HG02884 (cell line): ENCODE data around the gene TK1.
"Not testable (repeated sequence)": the region's sequence is repeated elsewhere in the genome, so short reads cannot be mapped to it uniquely, and the experiment has no call there.

Experiments
- ATAC-seq: cut with Tn5 transposase; IDR thresholded peaks from one replicate; pipeline ENCODE4 v1.9.1; 2021; ENCODE audit warnings: mild to moderate bottlenecking, moderate library complexity; ENCODE audit not compliant: unreplicated experiment

TK1 gene

DNA sequence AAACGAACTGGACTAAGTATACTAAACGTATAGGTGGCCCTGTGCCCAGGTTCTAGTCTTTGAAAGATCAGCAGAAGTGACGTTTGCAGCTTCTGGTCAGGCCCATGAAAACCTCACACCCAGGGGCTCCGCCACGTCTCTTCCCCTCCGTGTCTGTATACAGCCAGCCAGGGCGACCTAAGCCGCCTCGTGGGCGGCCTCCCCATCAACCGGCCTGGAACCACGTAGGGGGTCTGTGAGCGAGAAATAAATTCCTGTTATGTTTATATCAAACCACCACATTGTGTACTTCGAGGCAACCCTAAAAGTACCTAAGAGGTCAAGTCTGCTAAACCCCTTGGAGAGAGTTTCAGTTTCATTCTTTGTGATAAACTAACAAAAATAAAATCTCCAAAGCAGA lies 6.8 kb downstream of the TK1 start:
- no peak for ATAC-seq

DNA sequence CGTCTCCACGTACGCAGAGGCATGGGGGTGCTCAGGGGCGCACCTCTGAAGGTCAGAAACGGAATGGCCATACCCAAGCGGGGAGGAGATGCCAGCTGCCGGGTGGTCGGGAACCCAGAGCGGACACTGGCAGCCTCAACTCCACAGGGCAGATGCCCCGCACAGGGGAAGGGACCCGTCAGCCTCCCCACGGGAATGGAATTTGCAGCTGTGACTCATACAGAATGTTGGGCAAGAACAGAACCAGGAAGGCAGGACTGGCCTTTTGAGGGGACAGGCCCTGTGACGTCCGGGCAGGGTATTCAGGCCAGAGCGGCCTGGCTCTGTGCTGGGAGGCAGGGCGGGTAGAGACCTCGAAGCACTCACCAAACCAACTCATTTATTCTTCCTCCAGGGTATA lies 7.5 kb downstream of the TK1 start:
- ATAC-seq: no peak

DNA sequence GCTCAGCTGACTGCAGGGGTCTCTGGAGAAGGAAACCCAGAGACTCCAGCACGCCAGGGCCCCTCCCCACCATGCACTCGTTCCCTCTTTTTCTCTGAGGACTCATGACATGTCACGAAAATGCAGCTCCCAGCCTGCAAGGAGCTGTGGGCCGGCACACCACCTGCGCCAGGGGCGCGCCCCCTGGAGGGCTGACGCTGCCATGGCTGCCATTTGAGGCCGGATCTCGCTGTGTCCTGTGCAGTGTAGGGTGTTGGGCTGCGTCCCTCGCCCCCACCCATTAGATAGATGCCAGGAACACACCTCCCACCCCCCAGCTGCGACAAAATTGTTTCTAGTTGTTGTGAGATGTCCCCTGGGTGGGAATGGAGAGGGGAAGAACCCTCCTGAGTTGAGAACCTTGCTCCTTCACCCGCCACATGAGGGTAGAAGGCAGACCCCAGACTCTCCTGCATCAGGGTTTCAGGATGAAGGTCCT lies 10.3 kb downstream of the TK1 start:
- no peak for ATAC-seq

DNA sequence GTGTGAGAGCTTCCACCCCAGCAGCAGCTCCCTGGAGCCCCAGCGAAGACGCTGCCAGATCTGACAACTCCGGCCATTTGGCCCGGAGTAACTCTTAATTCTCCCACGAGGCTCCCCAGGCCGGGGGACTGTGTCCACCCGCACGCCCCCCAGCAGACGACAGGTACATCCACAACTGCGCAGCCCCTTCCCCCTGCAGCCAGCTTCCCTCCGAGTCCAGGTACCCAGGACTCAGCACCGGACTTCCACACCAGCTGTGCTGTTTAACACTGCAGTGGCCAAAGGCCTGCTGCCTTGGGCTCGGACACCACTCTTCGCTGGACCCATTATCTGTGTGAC lies 11.2 kb downstream of the TK1 start:
- no peak for ATAC-seq

DNA sequence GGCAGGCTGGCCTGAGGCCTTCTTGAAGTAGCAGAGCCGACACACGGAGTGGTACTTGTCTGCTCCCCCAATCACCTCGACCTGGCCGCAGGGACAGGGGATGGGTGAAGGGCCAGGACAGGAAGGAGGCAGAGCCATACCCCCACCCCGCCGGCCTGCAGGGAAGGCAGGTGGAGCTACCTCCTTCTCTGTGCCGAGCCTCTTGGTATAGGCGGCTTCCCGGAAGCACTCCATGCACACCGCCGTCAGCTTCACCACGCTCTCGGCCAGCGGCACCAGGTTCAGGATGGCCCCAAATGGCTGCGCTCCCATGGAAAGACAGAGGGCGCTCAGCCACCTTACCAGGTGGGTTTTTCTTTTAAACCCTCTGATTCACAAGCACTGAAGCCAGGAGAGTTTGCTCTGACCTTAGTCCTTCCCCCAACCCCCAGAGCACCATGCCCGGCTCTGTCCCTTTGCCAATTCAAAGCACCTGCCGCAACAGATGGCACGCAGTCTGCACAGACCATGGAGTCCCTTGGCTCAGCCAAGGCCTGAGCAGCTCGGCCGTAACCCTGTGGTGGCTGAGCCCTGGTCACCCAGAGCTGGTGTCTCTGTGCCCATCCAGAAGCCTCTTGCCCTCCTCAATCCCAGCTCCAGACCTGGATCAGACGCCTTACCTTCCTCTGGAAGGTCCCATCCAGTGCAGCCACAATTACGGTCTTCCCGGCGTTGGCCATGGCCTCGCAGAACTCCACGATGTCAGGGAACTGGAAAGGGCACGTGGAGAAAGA lies 11.8 kb downstream of the TK1 start:
- no peak for ATAC-seq

DNA sequence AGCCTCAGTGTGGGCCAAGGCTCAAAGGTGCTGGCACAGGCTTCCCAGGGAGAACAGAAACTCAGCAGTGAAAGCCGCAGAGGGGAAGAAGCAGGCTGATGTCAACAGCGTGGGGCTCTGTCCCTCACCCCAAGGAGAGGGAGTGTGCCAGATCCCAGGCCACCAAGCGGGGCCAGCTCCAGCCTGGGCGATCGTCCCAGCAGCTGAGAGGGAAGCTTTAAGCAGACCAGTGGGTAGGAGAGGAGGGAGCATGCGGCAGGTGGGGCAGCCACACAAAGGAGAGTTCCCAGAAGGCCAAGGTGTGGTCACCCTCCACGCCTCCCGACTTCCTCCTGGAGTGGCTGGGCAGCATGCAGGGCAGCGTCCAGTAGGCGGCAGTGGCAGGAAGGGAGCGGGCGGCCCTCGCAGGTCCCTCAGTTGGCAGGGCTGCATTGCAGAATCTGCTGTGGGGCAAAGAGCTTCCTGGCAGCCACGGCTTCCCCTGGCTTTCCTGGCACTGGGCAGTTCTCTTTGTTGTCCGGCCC lies 12.4 kb downstream of the TK1 start:
- ATAC-seq: no peak

DNA sequence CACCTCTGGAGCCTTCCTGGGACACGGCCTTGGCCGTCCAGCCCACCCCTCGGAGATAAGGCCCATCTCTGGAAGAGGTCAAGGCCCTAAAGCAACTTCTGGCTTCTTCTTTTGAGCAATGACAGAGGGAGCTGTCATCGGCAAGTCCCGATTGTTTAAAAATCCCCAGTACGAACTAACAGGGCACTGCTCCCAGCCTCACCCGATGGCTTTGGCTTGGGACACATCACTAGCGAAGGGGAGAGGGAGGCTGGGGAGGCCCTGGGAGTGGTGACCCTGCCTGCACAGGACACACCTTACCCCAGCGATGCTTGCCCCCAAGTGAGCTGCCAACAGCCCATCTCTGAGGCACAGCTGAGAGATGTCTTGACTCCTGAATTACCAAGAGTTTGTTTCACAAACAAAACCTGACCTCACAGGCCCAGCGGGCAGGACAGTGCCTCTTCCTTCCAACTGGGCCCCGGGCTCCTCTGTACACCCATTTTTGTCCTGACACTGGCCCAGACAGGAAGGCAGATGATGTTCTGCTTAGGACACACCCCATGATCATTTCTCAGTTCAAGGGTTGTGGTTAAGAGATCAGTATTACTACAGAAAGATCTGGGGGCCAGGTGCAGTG lies 13.6 kb downstream of the TK1 start:
- ATAC-seq: no peak

DNA sequence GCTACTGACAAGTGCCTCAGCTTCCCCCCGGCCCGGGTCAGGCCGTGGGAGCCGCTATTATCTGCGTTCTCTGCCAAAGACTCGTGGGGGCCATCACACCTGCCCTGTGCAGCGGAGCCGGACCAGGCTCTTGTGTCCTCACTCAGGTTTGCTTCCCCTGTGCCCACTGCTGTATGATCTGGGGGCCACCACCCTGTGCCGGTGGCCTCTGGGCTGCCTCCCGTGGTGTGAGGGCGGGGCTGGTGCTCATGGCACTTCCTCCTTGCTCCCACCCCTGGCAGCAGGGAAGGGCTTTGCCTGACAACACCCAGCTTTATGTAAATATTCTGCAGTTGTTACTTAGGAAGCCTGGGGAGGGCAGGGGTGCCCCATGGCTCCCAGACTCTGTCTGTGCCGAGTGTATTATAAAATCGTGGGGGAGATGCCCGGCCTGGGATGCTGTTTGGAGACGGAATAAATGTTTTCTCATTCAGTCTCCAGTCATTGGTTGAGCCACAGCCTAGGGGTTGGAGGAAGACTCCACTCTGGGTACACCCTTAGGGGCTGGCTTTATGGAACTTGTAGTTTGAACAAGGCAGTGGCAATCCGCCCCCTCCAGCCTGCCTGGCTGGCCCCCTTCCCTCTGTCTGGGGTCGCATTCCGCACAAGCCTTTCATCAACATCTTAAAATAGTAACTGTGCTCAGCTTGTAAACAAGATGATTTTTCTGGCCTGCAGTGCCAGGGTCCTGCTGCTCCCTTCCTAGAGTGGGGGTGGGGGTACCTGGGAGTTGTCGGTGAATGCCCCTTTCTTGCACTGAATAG lies 14.4 kb downstream of the TK1 start:
- no peak for ATAC-seq

DNA sequence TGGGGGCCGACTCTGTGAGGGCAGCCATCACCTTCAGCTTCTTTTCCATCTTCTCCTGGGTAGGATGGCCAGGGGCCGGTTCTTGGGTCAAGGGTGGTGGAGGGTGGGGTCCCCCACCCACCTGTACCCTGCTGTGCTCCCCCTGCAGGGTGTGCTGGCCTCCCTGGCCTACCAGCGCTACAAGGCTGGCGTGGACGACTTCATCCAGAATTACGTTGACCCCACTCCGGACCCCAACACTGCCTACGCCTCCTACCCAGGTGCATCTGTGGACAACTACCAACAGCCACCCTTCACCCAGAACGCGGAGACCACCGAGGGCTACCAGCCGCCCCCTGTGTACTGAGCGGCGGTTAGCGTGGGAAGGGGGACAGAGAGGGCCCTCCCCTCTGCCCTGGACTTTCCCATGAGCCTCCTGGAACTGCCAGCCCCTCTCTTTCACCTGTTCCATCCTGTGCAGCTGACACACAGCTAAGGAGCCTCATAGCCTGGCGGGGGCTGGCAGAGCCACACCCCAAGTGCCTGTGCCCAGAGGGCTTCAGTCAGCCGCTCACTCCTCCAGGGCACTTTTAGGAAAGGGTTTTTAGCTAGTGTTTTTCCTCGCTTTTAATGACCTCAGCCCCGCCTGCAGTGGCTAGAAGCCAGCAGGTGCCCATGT lies 15.1 kb downstream of the TK1 start:
- ATAC-seq: not testable (repeated sequence)

DNA sequence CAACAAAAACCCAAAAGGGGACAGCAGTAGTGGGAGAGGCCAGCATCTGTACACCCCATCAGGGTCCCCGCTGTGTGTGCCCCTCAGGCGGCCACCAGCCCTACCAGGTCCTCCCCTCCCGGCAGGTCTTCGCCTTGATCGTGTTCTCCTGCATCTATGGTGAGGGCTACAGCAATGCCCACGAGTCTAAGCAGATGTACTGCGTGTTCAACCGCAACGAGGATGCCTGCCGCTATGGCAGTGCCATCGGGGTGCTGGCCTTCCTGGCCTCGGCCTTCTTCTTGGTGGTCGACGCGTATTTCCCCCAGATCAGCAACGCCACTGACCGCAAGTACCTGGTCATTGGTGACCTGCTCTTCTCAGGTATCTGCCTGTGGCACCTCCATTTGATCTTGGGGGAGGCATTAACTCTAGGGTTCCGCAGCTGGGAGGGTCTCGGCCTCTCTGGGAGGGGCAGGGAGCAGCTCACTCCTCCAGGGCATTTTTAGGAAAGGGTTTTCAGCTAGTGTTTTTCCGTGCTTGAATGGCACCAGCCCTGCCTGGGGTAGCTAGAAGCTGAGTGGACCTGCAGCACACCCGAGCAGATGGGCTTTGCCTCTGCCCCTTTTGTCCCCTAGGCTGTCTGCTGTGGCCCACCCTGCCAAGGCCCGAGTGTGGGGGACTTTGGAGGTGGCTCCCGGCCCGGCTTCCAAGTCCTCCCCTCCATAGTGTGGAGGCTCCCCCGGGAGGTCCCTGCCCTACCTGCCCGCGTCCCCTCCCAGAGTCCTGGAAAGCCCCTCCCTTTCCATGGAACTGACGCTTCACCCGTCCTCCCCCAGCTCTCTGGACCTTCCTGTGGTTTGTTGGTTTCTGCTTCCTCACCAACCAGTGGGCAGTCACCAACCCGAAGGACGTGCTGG lies 15.9 kb downstream of the TK1 start:
- no peak for ATAC-seq

DNA sequence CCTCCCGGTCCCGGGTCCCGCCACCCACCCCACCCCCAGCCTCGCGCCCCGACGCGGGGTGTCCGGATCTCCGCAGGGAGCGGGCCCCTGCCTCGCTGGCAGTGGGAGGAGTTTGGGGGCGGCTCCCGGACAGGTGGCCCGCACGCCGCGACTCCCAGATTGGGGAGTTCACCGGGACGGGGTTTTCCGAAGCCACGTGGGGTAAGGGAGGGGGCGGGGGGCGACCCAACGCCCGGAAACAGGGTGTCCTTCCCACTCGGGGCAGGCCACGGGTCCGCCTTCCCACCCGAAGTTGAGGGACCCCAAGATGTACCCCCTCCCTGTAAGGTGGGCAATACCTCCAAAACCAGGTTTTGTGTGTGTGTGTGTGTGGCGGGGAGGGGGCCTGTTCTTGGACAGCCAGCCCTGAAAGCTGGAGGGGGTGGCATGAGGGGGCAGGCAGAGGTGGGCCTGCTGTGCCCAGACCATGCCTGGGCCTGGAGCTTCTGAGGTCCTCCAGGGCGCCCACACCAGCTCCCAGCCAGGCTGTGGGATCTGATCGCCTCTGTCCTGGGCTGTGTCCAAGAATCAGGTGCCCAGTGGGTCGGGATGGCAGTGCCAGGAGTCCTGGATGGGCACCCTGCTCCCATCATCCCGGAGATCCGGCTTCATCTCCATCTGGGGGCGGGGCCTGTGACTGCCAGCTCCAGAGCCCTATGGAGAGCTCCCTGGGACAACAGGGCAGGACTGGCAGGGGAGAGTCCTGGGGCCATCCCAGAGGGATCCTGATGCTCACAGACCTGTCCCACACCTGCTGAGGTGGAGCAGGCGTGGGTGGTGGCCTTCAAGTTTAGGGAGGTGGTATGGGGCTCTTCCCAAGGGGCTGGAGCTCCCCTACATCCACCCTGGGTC lies 17.7 kb downstream of the TK1 start:
- ATAC-seq: no peak

DNA sequence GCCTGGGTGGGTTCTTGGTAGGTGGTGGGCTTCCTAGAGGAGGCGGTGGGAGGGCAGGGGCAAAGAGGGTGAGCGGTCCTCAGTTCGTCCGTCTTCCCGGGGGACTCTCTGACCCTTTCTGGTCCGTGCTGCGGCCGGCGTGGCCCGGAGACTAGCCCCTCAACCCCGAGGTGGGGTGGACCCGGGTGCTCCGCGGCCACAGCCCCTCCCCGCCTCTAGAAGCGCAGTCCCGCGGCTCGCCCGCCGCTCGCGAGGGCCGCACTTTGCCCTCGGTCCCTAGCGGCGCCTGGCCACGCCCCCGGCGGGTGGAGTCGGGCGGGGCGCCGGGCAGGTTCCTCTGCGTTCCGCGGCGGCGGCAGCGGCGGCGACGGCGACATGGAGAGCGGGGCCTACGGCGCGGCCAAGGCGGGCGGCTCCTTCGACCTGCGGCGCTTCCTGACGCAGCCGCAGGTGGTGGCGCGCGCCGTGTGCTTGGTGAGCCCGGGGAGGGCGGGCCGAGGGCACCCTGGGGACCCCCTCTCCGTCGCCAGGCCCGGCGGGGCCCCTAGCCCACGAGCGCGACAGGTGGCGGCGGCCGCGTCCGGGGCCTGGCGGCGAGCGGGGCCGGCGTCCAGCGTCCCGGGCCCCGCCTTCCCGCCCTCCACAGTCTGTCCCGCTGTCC lies 18.5 kb downstream of the TK1 start, which contains the start of gene SYNGR2:
TSS of gene SYNGR2 (plus strand) at position 340 of the 661 bp plus-strand sequence. CDS start at position 376, 36 bp downstream.
- ATAC-seq: no peak

DNA sequence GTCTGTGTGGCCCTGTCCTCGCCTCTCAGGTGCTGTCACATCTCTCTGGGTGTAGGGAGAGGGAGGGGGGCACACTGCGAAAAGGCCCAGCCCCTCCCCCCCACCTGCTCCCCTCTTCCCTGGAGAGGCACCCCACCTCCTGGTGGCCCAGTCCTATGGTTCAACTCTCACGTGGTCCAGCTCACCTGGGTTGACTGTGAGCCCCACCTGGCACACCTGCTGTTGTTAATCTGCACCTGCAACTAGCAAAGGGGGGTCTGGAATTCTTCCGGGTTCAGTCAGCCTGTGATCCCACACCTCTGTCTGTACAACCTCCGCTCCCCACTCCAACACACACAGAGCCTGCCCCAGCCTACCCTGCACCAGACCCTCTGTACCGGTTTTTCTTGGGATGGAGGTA lies 20.4 kb downstream of the TK1 start:
- no peak for ATAC-seq

DNA sequence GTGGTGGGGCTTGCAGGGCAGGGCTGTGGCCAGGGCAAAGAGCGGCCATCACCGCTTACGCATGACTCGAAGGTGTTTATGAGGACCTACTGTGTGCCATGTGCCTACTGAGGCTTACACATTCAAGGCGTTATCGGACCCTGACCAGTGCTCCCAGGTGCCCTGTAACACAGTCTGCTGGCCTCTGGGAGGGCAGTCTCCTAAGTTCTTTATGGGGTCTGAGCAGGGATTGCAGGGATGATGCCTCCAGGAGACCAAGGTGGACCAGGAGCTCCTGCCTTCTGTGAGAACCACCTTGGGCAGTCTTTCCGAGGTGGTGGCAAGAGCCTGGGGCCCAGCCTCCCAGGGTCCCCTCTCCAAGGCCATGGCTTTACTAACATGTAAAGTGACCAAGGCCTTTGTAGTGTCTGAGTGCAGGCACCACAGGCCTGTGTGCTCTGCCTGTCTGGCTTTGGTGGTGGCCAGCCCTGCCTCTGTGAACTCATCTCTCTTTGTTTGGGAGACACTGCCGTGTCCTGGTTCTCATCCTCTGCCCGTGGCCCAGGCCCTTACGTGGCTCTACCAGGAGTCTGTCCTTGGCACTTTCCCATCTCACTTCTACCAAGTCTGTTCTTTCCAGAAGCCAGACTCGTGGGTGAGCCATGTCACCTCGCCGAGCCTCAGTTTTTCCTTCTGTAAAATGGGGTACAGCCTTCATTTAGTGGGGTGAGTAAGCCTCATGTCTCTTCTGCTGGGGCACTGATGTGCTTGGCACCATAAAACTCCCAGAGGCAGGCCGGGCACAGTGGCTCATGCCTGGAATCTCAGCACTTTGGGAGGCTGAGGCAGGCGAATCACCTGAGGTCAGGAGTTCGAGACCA lies 21.9 kb downstream of the TK1 start:
- ATAC-seq: no peak

DNA sequence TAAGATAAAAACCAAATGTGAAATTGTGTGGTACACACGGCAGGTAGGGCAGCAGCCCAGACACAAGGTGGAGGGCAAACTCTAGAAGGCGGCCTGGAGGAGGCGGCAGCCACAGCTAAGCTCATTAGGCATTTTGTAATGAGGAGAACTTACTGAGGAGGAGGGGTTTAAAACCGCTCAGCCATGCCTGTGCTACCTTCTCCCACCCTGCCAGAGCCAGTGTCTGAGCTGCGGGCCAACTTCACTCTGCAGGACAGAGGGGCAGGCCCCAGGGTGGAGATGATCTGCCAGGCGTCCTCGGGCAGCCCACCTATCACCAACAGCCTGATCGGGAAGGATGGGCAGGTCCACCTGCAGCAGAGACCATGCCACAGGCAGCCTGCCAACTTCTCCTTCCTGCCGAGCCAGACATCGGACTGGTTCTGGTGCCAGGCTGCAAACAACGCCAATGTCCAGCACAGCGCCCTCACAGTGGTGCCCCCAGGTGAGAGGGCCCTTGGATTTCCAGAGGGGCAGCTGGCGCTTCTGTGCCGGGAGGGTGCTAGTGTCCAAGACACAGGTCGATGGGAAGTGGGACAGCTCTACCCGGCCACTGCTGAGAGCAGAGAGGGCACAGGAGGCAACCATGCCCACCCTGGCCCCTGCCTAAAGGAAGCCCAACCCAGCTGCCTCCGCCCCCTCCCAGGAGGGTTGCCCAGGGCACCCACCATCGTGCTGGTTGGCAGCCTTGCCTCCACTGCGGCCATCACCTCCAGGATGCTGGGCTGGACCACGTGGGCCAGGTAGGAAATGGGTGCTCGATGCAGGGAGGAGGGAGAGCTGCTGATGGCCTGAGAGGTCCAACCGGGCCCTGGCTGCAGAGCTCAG lies 22.7 kb downstream of the TK1 start:
- ATAC-seq: no peak

DNA sequence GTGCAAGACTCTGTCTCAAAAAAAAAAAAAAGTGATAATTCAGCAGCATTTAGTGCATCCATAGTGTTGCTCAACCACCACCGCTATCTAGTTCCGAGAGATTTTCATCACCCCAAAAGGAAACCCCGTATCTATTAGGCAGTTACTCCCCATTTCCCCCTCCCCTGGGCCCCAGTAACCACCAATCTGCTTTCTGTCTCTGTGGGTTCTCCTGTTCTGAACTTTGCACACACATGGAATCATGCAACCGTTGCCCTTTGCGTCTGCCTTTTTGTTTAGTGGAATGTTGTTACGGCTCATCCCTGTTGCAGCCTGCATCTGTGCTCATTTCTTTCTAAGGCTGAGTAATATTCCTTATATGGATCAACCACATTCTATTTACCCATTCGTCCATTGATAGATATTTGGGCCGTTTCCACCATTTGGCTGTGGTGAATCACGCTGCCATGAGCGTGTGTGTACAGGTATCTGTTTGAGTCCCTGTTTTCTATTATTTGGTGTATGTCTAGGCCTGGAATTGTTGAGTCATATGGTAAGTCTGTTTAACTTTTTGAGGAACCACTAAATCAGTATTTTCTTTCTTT lies 27.2 kb downstream of the TK1 start:
- peak; percentile 49 for ATAC-seq
